Measurements from ENCODE around the gene MAP2K5. TPM values are rescaled to one million over a fixed set of nuclear protein-coding genes. Genes with fewer than 3 reads are reported as not detected.

The MAP2K5 gene
- total RNA-seq, 1 experiment from 2014 or later: 22.2 TPM

- no peak for TF ChIP-seq CTCF (IDR thresholded peaks at IDR 0.05; ENCODE audit: unreplicated experiment)
- no peaks in the 10 kb centered on the region for H3K36me3 Mint-ChIP-seq (ENCODE audit: insufficient read depth, unreplicated experiment)
Observed at GRCh38 chr15:67783303-67783702, 240.8 kb downstream of the MAP2K5 start.

GRCh38 chr15:67784090-67784781 lies 241.7 kb downstream of the MAP2K5 start:
- BruUV-seq (replicated peaks): no TSS peak
- CTCF ChIA-PET: no interaction called here
- Mint-ChIP-seq H3K9me3 (ENCODE audit: low read depth, unreplicated experiment) (no peaks in the 10 kb centered on the region), H3K4me1 (ENCODE audit: low read depth, unreplicated experiment) (peaks cover 14% of the 10 kb centered on the region), H3K36me3 (ENCODE audit: insufficient read depth, unreplicated experiment) (no peaks in the 10 kb centered on the region), H3K4me3 (ENCODE audit: low read depth, unreplicated experiment) (no peak overlapping the region), H3K27me3 (ENCODE audit: unreplicated experiment) (no peaks in the 10 kb centered on the region), H3K27ac (ENCODE audit: unreplicated experiment) (no peak overlapping the region)
- intact Hi-C loops (cut with micrococcal nuclease; ENCODE audit: unreplicated experiment): no loop called here
- DNase-seq: no peak
- no peak for TF ChIP-seq CTCF (IDR thresholded peaks at IDR 0.05; ENCODE audit: unreplicated experiment)

More at GRCh38 chr15:67783303-67783702, 240.8 kb downstream of the MAP2K5 start:
- DNase-seq: no peak
- Mint-ChIP-seq H3K9me3 (ENCODE audit: low read depth, unreplicated experiment) (no peaks in the 10 kb centered on the region), H3K4me1 (ENCODE audit: low read depth, unreplicated experiment) (peaks cover 14% of the 10 kb centered on the region), H3K4me3 (ENCODE audit: low read depth, unreplicated experiment) (no peak overlapping the region), H3K27ac (ENCODE audit: unreplicated experiment) (no peak overlapping the region), H3K27me3 (ENCODE audit: unreplicated experiment) (no peaks in the 10 kb centered on the region)
- CTCF ChIA-PET: no interaction called here
- no TSS peak for BruUV-seq (replicated peaks)
- intact Hi-C loops (cut with micrococcal nuclease; ENCODE audit: unreplicated experiment): no loop called here

- DNase-seq: no peak
- H3K27me3 Mint-ChIP-seq (ENCODE audit: unreplicated experiment): no peaks in the 10 kb centered on the region
Observed at GRCh38 chr15:67784856-67785430, 242.4 kb downstream of the MAP2K5 start.

GRCh38 chr15:67785431-67785830 lies 242.9 kb downstream of the MAP2K5 start:
- H3K9me3 Mint-ChIP-seq (ENCODE audit: low read depth, unreplicated experiment): no peaks in the 10 kb centered on the region
- BruUV-seq (replicated peaks): no TSS peak
- no peak overlapping the region for H3K4me3 Mint-ChIP-seq (ENCODE audit: low read depth, unreplicated experiment)

More at GRCh38 chr15:67784856-67785430, 242.4 kb downstream of the MAP2K5 start:
- Mint-ChIP-seq H3K4me3 (ENCODE audit: low read depth, unreplicated experiment) (no peak overlapping the region), H3K4me1 (ENCODE audit: low read depth, unreplicated experiment) (peaks cover 9% of the 10 kb centered on the region), H3K27ac (ENCODE audit: unreplicated experiment) (no peak overlapping the region), H3K9me3 (ENCODE audit: low read depth, unreplicated experiment) (no peaks in the 10 kb centered on the region), H3K36me3 (ENCODE audit: insufficient read depth, unreplicated experiment) (no peaks in the 10 kb centered on the region)
- CTCF ChIA-PET: interaction anchor here (1.4 kb wide), 1 partner anchor 42 kb away, joined by 3 read pairs; no protein-coding TSS in a partner anchor
- BruUV-seq (replicated peaks): no TSS peak
- TF ChIP-seq CTCF (IDR thresholded peaks at IDR 0.05; ENCODE audit: unreplicated experiment): no peak
- intact Hi-C loops (cut with micrococcal nuclease; ENCODE audit: unreplicated experiment): no loop called here

More at GRCh38 chr15:67785431-67785830, 242.9 kb downstream of the MAP2K5 start:
- peaks cover 6% of the 10 kb centered on the region for H3K4me1 Mint-ChIP-seq (ENCODE audit: low read depth, unreplicated experiment)
- CTCF ChIA-PET: interaction anchor here (0.7 to 1.4 kb wide), 2 partner anchors 43 to 198 kb away, joined by 3 read pairs; no protein-coding TSS in a partner anchor
- no peaks in the 10 kb centered on the region for H3K36me3 Mint-ChIP-seq (ENCODE audit: insufficient read depth, unreplicated experiment)
- H3K27ac Mint-ChIP-seq (ENCODE audit: unreplicated experiment): no peak overlapping the region
- DNase-seq: no peak
- TF ChIP-seq CTCF (IDR thresholded peaks at IDR 0.05; ENCODE audit: unreplicated experiment): no peak
- intact Hi-C loops (cut with micrococcal nuclease; ENCODE audit: unreplicated experiment): no loop called here
- H3K27me3 Mint-ChIP-seq (ENCODE audit: unreplicated experiment): no peaks in the 10 kb centered on the region

Data from Calu3 (cell line).